22Rv1 (cell line): ENCODE measurements around the gene UBAC1.

Experiments used
- ZFX ChIP-seq: fragments of 450-650 bp; IDR thresholded peaks from 2 replicates; pipeline ENCODE4 v1.6.1; 2017; ENCODE audit warnings: antibody characterized with exemption, borderline replicate concordance
- TF ChIP-seq, protein P1 (sequence below): fragments of 450-650 bp; IDR thresholded peaks from 2 replicates; pipeline ENCODE4 v1.5.1; 2017; ENCODE audit warnings: mild to moderate bottlenecking

GRCh38 chr9:136004712-136005111 is 43.5 kb upstream of the UBAC1 start:
- TF ChIP-seq, protein P1, sequence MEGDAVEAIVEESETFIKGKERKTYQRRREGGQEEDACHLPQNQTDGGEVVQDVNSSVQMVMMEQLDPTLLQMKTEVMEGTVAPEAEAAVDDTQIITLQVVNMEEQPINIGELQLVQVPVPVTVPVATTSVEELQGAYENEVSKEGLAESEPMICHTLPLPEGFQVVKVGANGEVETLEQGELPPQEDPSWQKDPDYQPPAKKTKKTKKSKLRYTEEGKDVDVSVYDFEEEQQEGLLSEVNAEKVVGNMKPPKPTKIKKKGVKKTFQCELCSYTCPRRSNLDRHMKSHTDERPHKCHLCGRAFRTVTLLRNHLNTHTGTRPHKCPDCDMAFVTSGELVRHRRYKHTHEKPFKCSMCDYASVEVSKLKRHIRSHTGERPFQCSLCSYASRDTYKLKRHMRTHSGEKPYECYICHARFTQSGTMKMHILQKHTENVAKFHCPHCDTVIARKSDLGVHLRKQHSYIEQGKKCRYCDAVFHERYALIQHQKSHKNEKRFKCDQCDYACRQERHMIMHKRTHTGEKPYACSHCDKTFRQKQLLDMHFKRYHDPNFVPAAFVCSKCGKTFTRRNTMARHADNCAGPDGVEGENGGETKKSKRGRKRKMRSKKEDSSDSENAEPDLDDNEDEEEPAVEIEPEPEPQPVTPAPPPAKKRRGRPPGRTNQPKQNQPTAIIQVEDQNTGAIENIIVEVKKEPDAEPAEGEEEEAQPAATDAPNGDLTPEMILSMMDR: no peak
- no peak for TF ChIP-seq ZFX
